HEK293 (cell line): ENCODE measurements around the gene IZUMO1.

Experiments used
- KLF8 ChIP-seq: fragments of 450-650 bp; formaldehyde crosslinking; IDR thresholded peaks from 2 replicates; pipeline ENCODE4 v1.5.1; 2016; ENCODE audit warnings: missing biosample characterization, missing genetic modification characterization
- ZBTB20 ChIP-seq: fragments of 450-650 bp; formaldehyde crosslinking; IDR thresholded peaks from 2 replicates; pipeline ENCODE4 v1.5.1; 2016; ENCODE audit warnings: missing biosample characterization, missing genetic modification characterization
- ZNF174 ChIP-seq: fragments of 450-650 bp; formaldehyde crosslinking; IDR thresholded peaks from 2 replicates; pipeline ENCODE4 v1.5.0; 2017; ENCODE audit warnings: missing biosample characterization, mild to moderate bottlenecking, missing genetic modification characterization
- TF ChIP-seq, protein P1 (sequence below): fragments of 450-650 bp; formaldehyde crosslinking; IDR thresholded peaks from 2 replicates; pipeline ENCODE4 v1.5.1; 2016; ENCODE audit warnings: missing biosample characterization, missing genetic modification characterization
- TF ChIP-seq, protein P2 (sequence below): fragments of 450-650 bp; formaldehyde crosslinking; IDR thresholded peaks from 2 replicates; pipeline ENCODE4 v1.5.1; 2017; ENCODE audit warnings: missing biosample characterization, missing genetic modification characterization
- TF ChIP-seq, protein P3 (sequence below): fragments of 450-650 bp; formaldehyde crosslinking; IDR thresholded peaks from 2 replicates; pipeline ENCODE4 v1.5.1; 2017; ENCODE audit warnings: missing biosample characterization, missing genetic modification characterization

DNA sequence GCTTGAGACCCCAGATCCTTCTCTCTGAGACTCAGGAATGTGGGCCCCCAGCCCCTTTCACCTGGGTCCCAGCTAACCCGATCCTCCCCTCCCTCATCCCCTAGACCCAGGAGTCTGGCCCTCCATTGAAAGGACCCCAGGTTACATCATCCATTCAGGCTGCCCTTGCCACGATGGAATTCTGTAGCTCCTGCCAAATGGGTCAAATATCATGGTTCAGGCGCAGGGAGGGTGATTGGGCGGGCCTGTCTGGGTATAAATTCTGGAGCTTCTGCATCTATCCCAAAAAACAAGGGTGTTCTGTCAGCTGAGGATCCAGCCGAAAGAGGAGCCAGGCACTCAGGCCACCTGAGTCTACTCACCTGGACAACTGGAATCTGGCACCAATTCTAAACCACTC is 9.1 kb upstream of the IZUMO1 start:
- TF ChIP-seq KLF8 (tag by site-specific recombination) (no peak), ZNF174 (tag by site-specific recombination) (no peak), ZBTB20 (tag by site-specific recombination) (no peak)
- TF ChIP-seq, protein P1, sequence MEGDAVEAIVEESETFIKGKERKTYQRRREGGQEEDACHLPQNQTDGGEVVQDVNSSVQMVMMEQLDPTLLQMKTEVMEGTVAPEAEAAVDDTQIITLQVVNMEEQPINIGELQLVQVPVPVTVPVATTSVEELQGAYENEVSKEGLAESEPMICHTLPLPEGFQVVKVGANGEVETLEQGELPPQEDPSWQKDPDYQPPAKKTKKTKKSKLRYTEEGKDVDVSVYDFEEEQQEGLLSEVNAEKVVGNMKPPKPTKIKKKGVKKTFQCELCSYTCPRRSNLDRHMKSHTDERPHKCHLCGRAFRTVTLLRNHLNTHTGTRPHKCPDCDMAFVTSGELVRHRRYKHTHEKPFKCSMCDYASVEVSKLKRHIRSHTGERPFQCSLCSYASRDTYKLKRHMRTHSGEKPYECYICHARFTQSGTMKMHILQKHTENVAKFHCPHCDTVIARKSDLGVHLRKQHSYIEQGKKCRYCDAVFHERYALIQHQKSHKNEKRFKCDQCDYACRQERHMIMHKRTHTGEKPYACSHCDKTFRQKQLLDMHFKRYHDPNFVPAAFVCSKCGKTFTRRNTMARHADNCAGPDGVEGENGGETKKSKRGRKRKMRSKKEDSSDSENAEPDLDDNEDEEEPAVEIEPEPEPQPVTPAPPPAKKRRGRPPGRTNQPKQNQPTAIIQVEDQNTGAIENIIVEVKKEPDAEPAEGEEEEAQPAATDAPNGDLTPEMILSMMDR (tag by site-specific recombination), result no peak
- TF ChIP-seq, protein P2, sequence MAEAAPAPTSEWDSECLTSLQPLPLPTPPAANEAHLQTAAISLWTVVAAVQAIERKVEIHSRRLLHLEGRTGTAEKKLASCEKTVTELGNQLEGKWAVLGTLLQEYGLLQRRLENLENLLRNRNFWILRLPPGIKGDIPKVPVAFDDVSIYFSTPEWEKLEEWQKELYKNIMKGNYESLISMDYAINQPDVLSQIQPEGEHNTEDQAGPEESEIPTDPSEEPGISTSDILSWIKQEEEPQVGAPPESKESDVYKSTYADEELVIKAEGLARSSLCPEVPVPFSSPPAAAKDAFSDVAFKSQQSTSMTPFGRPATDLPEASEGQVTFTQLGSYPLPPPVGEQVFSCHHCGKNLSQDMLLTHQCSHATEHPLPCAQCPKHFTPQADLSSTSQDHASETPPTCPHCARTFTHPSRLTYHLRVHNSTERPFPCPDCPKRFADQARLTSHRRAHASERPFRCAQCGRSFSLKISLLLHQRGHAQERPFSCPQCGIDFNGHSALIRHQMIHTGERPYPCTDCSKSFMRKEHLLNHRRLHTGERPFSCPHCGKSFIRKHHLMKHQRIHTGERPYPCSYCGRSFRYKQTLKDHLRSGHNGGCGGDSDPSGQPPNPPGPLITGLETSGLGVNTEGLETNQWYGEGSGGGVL (tag by site-specific recombination), result no peak
- TF ChIP-seq, protein P3, sequence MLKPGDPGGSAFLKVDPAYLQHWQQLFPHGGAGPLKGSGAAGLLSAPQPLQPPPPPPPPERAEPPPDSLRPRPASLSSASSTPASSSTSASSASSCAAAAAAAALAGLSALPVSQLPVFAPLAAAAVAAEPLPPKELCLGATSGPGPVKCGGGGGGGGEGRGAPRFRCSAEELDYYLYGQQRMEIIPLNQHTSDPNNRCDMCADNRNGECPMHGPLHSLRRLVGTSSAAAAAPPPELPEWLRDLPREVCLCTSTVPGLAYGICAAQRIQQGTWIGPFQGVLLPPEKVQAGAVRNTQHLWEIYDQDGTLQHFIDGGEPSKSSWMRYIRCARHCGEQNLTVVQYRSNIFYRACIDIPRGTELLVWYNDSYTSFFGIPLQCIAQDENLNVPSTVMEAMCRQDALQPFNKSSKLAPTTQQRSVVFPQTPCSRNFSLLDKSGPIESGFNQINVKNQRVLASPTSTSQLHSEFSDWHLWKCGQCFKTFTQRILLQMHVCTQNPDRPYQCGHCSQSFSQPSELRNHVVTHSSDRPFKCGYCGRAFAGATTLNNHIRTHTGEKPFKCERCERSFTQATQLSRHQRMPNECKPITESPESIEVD (tag by site-specific recombination), result no peak
